GM04503 (cell line): Measurements from ENCODE around the gene GTSE1.

Source experiments
- DNase-seq: peaks from one replicate; pipeline ENCODE4 v3.0.0-alpha.2; 2012; ENCODE audit warnings: low read depth

GTSE1 gene

DNA sequence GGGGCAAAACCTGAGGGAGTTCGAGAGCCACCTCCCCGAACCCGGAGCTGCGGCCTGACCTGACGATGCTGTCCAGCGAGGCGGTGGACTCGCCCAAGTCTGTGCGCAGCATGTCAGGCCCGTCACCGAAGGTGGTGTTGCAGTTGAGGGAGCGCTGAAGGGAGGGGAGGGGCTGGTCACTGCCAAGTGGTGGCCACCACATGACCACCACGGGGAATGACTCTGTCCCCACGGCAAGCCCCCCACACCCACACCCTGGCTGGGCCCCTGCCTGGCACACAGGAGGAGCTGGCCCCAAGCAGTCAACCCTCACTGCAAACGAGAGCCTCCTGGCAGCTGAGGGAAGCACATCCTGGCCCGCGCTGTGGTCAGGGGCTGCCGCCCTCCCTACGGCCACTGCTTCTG, 69.7 kb downstream of the GTSE1 start:
- DNase-seq, result no peak

- DNase-seq, result no peak
These were observed 70.4 kb downstream of the GTSE1 start for GRCh38 chr22:46366801-46367706.

DNA sequence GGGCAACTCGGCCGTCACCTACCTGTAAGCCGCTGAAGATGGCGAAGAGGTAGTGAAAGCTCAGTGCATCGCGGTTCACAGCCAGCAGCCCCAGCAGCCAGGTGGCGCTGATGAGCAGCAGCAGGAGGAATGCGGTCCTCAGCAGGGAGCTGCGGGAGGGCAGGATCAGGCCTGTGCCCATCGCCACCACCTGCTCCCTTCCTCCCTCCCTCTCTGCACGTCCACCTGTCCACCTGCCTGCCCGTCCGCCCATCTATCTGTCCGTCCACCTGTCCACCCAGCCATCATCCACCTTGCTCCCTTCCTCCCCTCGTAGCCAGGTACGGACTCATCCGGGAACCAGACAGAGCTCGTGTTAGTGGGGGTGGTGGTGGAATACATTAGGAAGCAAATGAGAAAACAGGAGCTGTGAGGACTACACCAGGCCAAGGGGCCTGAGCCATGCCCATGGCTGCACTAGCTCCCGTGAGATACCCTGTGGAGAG, 71.1 kb downstream of the GTSE1 start:
- DNase-seq, result no peak

DNA sequence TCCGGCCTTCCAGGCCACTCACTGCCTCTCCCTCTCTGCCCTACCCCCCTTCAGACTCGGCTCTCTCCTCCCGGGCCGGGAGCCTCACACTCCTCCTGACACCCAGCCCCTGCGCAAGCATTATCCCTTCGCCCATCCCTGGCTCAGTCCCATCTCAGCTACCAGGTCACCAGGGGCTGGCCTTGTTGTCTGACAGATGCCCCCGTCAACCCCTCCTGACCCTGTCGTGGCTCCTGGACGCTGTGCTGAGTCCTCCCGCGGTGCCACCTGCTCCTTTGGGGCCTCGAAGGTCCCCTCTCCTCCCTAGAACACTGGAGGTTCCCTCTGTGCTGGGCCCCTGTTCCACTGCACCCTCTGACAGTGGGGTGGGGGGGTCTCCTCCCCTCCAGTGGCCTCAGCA, 71.8 kb downstream of the GTSE1 start:
- DNase-seq, result no peak

DNA sequence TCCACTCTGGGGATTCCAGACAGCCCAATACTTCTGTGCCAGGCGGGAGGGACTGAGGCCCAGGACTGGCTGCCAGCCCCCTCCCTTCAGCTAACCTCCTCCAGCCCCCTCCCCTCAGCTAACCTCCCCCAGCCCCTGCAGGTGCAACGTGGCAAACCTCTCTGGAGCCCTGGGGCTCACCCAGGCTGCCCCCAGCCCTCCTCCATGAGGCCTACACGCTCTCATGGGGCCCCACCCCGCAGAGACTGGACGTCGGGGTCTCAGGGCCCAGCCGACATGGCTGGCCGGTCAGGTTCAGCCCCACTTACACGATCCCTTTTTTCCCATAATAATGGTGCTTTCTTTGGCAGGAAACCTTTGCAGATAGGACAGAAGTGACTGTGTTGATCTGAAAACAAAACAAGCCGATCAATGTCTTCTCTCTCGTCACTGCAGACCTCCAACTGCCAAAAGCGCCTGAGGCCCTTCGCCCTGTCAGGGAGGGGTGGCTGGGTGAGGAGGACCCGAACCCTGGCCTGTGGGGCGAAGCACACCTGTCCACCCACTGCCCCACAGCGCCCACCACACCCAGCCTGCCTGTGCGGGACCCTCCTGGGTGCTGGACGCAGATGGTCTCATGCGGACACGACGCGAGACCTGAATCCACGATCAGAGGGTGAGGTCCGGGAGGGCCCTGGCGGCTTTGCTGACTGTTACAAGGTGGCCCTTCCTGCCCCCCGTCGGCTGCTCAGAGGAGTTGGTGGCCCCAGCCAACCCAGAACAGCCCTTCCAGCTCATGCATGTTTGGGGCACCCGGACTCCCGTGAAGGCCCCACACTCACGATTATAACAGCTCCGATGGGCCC, 72.4 kb downstream of the GTSE1 start:
- no peak for DNase-seq

DNA sequence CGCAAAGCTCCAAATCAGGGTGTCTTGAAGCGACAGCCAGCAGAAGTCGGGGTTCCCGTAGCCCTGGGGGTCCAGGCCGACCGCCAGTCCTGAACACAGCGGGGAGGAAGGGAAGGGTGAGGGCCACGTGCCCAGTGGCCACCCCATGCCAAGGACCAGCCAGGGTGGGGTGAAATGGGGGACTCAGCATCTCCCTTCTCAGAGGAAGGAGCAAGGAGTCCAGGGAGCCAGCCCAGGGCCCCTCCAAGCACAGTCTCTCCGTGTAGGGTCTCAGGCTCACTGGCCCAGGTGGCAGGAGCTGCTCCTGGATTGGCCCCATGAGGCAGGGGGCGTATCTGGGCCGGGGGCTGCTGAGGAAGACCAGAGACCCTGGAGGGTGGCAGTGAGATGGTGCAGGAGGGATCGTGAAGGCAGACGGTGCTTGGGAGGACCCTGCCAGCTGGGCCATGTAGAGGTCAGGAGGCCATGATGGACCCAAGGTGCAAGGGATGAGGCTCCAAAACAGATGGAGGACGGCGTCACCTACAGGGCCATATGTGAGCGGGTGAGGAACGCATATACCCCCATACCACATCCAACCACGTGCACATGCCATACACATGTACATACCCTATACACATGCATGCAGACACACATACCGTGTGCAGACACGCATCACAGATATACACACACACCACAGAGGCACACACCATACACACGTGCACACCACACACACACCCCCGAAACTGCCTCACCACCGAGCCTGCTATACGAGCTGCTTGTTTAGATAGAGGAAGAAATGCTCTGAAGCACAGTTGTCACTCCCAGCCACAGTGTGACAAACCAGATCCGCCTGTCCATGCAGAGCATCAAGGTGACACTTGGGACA, 73.3 kb downstream of the GTSE1 start:
- DNase-seq, result no peak

DNA sequence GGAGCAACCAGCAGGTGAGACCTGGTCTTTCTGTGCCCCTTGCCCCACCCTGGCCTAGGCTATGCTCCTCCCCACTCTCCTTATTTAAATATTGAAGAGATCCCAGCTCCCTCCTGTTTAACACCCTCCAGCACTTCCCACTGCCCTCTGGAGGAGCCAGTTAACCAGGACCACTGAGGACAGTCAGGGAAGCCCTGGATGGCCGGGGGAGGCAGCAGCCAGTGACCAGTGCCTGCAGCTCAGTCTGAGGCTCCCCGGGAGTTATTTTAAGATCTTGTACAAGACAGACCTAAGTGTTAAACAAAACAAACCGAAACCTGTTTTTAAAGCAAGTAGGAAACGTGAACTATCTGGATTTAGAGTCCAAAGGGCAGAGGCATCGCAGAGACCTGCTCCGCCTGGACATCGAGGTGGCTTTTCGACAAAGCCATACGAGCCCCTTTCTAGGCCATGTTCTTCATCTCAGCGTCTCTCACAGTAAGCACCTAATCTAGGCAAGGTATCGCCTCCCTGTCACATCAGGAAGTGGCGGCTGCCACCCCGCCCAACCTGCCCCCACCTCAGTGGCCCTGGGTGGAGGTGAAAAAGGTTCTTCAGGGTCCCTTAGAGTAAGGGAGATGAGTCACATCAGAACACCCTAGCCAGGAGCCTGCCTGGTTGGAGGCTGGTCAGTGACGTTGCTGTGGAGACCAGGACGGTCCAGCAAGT, 74.1 kb downstream of the GTSE1 start:
- no peak for DNase-seq

- DNase-seq, result no peak
These were observed 75.1 kb downstream of the GTSE1 start for GRCh38 chr22:46371623-46372226.

- no peak for DNase-seq
These were observed 76.0 kb downstream of the GTSE1 start for GRCh38 chr22:46372686-46373085.

DNA sequence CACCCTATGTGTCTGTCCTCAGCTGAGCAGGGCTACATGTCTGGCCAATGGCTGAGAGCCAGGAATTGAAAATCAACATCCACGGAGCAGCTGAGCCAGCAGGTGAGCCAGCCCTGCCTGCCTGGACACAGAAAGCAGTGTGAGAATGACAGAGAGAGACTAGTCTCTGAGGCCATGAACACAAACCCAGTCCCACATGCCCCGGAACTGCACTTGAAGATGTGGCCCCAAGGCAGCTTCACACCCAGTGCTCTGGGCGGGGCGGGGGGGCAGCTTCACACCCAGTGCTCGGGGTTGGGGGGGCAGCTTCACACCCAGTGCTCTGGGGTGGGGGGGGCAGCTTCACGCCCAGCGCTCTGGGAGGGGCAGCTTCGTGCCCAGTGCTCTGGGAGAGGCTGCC, 76.5 kb downstream of the GTSE1 start:
- no peak for DNase-seq

GRCh38 chr22:46373921-46374662, 77.4 kb downstream of the GTSE1 start:
- no peak for DNase-seq

DNA sequence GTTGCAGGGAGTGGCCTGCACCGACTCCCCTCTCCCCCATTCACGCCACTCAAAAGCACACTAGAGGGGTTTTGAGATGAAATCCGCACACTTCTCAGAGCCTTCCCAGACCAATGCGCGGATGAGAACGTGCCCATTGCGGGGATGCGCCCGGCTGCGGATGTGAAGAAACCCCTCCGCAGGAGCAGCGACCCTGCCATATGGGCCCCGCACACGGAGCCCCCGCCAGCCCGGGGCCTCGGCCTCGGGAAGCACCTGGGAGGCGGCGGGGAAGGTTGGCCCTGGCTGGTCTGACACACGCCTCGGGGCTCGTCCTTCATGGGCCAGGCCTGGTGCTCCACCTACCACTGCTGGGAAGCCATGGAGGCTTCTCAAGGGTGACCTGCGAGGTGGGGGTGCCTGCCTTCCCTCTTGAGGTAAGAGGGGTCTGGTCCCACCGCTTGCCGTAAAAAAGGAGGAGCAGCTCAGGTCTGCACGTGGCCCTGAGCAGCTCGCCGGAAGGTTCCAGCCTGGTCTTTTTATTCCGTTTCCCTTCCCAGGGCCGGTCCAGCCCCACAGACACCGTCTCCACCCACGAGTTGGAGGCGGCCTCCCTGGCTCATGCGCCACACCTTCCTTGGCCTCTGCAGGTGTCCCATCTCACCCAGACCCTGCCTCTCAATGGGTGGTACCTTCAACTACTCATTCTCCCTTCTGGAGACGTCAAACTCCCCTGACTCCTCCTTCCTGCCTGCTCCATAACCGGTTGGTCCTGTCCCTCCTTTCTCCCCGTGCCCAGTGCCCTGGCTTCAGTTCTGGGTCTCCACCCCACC, 78.2 kb downstream of the GTSE1 start:
- DNase-seq, result no peak

GRCh38 chr22:46376111-46376510, 79.4 kb downstream of the GTSE1 start:
- no peak for DNase-seq

- no peak for DNase-seq
These were observed 80.3 kb downstream of the GTSE1 start for GRCh38 chr22:46376908-46377524.

- no peak for DNase-seq
These were observed 81.1 kb downstream of the GTSE1 start for GRCh38 chr22:46377525-46378425.

DNA sequence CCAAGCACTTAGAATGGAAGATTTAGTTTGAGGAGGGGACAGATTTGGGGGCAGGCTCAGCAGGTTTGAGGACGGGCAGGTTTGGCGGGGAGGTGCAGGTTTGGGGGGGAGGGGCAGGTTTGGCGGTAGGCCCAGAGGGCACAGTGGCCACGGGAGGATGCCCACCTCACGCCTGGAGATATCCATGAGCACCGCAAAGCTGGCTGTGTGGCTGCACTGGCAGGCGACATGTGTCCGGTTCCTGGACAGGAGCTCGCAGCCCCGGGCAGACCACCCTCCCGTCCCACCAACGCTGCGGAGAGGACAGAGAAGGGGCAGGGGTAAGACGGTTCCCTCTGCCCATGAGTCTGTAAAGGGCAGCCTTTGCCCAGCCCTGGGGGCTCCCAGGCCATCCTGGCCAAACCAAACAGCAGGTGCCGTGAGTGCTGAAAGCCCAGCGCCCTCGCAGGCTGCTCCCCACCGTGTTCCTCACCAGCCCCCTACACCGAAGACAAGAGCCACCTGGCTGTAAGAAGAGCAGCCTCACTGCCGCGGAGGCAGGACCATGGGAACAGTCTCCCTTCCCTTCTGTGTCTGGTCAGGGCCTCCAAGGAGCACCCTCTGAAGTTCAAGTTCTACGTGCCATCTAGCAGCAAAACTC, 81.9 kb downstream of the GTSE1 start:
- no peak for DNase-seq
